ENCODE measurements around the gene GCHFR.

The GCHFR gene

DNA sequence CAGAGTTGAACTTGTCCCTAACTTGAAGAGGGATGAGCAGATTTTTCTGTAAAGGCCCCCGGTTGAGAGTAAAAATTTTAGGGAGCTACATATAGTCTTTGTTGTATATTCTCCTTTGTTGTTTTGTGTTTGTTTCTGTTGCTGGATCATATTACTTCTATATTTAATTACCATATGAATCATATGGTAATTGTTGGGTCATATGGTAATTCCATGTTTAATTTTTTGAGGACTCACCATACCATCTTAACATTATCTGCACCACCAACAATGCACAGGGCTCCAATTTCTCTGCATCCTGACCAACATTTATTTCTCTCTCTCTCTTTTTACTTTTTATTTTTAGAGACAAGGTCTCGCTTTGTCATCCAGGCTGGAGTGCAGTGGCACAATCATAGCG lies 35.7 kb downstream of the GCHFR start:
- no peaks in the 10 kb centered on the region for H3K27me3 ChIP-seq (replicated peaks; ENCODE audit: control insufficient read depth, insufficient read depth, low read length)
- no peak for DNase-seq (ENCODE audit: extremely low read depth, insufficient read length)
- H3K36me3 ChIP-seq (ENCODE audit: control insufficient read depth, insufficient read depth, low read length) = peaks cover 2% of the 10 kb centered on the region
- H3K4me3 ChIP-seq (replicated peaks; ENCODE audit: low read depth, low read length) = no peak overlapping the region
- TF ChIP-seq, protein P1, sequence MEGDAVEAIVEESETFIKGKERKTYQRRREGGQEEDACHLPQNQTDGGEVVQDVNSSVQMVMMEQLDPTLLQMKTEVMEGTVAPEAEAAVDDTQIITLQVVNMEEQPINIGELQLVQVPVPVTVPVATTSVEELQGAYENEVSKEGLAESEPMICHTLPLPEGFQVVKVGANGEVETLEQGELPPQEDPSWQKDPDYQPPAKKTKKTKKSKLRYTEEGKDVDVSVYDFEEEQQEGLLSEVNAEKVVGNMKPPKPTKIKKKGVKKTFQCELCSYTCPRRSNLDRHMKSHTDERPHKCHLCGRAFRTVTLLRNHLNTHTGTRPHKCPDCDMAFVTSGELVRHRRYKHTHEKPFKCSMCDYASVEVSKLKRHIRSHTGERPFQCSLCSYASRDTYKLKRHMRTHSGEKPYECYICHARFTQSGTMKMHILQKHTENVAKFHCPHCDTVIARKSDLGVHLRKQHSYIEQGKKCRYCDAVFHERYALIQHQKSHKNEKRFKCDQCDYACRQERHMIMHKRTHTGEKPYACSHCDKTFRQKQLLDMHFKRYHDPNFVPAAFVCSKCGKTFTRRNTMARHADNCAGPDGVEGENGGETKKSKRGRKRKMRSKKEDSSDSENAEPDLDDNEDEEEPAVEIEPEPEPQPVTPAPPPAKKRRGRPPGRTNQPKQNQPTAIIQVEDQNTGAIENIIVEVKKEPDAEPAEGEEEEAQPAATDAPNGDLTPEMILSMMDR (IDR thresholded peaks at IDR 0.05; ENCODE audit: insufficient read depth, low read length, poor library complexity, severe bottlenecking) = no peak

GRCh38 chr15:40803076-40803475 lies 39.2 kb downstream of the GCHFR start:
- Histone ChIP-seq H3K4me3 (replicated peaks; ENCODE audit: low read depth, low read length) (no peak overlapping the region), H3K36me3 (ENCODE audit: control insufficient read depth, insufficient read depth, low read length) (peaks cover 2% of the 10 kb centered on the region), H3K27me3 (replicated peaks; ENCODE audit: control insufficient read depth, insufficient read depth, low read length) (no peaks in the 10 kb centered on the region)
- DNase-seq (ENCODE audit: extremely low read depth, insufficient read length) = no peak
- TF ChIP-seq, protein P1 (IDR thresholded peaks at IDR 0.05; ENCODE audit: insufficient read depth, low read length, poor library complexity, severe bottlenecking) = no peak

GRCh38 chr15:40803688-40804087 lies 39.8 kb downstream of the GCHFR start:
- no peak for DNase-seq (ENCODE audit: extremely low read depth, insufficient read length)
- H3K36me3 ChIP-seq (ENCODE audit: control insufficient read depth, insufficient read depth, low read length) = peaks cover 2% of the 10 kb centered on the region
- TF ChIP-seq, protein P1 (IDR thresholded peaks at IDR 0.05; ENCODE audit: insufficient read depth, low read length, poor library complexity, severe bottlenecking) = no peak
- H3K27me3 ChIP-seq (replicated peaks; ENCODE audit: control insufficient read depth, insufficient read depth, low read length) = no peaks in the 10 kb centered on the region
- H3K4me3 ChIP-seq (replicated peaks; ENCODE audit: low read depth, low read length) = no peak overlapping the region

- TF ChIP-seq, protein P1 (IDR thresholded peaks at IDR 0.05; ENCODE audit: insufficient read depth, low read length, poor library complexity, severe bottlenecking) = no peak
- Histone ChIP-seq H3K36me3 (ENCODE audit: control insufficient read depth, insufficient read depth, low read length) (peaks cover 4% of the 10 kb centered on the region), H3K4me3 (replicated peaks; ENCODE audit: low read depth, low read length) (peak overlapping the region; percentile 96), H3K27me3 (replicated peaks; ENCODE audit: control insufficient read depth, insufficient read depth, low read length) (no peaks in the 10 kb centered on the region)
- DNase-seq (ENCODE audit: extremely low read depth, insufficient read length) = no peak
These were observed 42.8 kb downstream of the GCHFR start for GRCh38 chr15:40806672-40807027.

DNA sequence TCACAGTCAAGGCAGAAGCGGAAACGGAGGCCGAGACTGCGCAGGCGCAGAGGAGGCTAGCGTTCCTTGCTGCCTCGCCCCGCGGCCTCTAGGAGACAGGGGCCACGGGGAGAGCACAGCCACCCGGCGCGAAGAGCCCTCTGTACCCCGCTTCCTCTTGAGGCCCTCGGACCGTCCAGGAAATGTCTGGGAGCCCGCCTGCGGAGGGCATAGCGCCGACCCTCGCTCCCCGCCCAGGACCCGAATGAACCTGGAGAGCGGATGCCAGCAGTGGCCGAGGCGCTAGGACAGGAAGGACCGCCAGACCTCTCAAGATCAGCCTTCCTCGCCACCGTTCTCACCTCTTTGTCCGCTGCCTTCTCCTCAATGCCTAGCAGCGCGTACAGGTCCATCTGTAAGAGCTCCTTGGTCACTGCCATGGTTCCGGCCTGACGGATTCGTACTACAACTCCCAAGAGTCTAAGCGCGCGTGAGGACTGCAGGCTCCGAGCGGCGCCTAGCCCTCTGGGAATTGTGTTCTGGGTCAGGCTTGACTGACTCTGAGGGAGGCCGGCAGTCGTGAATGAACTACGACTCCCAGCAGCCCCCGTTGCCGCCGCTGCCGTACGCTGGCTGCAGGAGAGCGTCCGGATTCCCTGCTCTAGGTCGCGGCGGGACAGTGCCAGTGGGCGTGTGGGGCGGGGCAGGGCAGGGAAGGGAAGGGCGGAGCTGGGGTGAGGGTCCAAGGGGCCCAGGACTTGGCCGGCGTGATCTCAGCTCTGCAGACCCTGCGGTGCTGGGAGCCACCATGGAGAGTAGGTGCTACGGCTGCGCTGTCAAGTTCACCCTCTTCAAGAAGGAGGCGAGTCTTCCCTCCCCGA lies 43.4 kb downstream of the GCHFR start, which contains the start of the genes DNAJC17 and ZFYVE19:
Gene DNAJC17, minus strand, starts transcription at position 446 of the 860 bp plus-strand sequence. Its CDS starts 27 bp downstream, at position 419.
Gene ZFYVE19, plus strand, starts transcription at position 62 of the 860 bp plus-strand sequence. Its CDS starts 501 bp downstream, at position 563.
- Histone ChIP-seq H3K27me3 (replicated peaks; ENCODE audit: control insufficient read depth, insufficient read depth, low read length) (no peaks in the 10 kb centered on the region), H3K4me3 (replicated peaks; ENCODE audit: low read depth, low read length) (peak within 1 kb of the TSS; percentile 96), H3K36me3 (ENCODE audit: control insufficient read depth, insufficient read depth, low read length) (peaks cover 4% of the 10 kb centered on the region)
- peak; percentile 92 for DNase-seq (ENCODE audit: extremely low read depth, insufficient read length)
- TF ChIP-seq, protein P1 (IDR thresholded peaks at IDR 0.05; ENCODE audit: insufficient read depth, low read length, poor library complexity, severe bottlenecking) = peak; percentile 12
